HG03139 (cell line): ENCODE results near the gene AFMID.
"Not testable (repeated sequence)": the region's sequence is repeated elsewhere in the genome, so short reads cannot be mapped to it uniquely, and the experiment has no call there.

Experiments
- ATAC-seq: cut with Tn5 transposase; IDR thresholded peaks from one replicate; pipeline ENCODE4 v1.9.1; 2021; ENCODE audit not compliant: unreplicated experiment

Gene AFMID

DNA sequence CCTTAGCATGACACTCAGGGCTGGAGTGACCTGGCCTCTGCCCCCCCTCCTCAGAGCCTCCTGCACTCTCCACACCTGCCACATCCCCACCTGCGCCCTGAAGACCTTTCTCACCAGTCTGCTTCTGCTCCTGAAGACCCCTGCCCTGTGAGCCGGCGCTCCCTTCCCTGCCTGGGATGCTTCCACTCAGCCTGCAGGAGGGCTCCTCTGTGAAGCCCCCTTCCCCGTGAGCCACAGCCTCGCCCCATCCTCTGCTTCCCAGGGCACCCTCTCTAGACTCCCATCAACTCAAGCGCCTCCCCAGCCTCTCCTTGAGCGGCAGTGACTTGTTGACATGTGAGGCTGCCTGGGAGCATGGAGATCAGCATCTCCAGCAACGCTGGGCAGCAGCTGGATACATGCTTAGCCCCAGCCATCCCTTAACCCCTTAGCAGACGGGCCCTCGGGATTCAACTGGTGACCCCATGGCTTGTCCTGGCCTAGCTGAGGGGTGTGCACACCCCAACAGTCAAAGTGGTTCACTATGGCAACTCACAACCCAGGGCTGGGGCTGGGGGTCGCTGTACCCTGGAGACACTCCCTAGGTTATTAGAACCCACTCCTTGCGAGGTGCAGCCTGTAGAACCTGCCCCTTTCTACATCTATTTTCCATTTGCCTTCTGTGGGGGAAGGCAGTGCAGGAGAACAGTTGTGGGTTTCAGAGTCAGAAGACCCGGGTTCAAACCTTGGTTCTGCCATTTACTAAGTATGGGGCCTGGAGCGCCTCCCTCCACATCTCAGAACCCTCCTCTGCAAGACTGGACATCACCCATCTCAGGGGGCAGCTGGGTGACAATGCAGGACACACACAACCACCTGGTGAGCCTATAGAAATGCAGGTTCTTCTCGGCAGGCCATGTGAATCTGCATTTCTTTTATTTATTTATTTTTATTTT, 65.8 kb downstream of the AFMID start:
- ATAC-seq, result no peak

DNA sequence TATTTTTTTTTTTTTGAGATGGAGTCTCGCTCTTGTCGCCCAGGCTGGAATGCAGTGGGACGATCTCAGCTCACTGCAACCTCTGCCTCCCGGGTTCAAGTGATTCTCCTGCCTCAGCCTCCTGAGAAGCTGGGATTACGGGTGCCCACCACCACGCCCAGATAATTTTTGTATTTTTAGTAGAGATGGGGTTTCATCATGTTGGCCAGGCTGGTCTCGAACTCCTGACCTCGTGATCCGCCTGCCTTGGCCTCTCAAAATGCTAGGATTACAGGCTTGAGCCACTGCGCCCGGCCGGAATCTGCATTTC, 66.4 kb downstream of the AFMID start:
- not testable (repeated sequence) for ATAC-seq

DNA sequence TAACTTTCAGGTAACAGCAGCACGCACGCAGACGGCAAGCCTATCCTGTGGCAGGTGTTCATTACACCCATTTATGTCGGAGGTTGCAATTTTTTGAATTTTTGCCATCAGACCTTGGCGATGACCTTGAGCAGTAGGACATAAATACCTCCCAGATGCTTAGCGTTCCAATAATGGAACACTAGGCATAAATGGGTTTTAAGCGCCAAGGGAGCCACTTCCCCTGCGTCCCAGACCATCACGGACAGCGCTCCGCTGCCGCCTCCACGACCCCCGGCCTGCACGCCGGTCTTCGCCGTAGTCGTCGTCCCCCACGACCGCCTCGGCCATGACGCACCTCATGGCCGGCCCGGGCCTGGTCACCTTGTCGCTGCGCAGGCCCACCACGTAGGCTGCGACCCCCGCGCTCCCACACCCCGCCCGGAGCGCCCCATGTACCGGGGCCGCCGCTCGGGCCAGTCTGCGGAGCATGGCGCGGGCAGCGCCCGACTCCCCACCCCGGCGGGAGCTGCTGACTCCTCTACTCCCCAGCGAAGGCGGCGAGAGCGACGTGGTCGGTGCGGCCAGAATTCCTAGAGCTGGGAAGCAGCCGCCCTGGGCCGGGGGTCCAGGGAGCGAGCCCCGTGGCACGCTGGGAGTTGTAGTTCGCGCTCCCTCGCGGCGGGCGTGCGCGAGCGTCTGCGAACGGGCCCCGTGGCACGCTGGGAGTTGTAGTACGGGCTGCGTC, 66.9 kb downstream of the AFMID start:
- peak; percentile 36 for ATAC-seq

DNA sequence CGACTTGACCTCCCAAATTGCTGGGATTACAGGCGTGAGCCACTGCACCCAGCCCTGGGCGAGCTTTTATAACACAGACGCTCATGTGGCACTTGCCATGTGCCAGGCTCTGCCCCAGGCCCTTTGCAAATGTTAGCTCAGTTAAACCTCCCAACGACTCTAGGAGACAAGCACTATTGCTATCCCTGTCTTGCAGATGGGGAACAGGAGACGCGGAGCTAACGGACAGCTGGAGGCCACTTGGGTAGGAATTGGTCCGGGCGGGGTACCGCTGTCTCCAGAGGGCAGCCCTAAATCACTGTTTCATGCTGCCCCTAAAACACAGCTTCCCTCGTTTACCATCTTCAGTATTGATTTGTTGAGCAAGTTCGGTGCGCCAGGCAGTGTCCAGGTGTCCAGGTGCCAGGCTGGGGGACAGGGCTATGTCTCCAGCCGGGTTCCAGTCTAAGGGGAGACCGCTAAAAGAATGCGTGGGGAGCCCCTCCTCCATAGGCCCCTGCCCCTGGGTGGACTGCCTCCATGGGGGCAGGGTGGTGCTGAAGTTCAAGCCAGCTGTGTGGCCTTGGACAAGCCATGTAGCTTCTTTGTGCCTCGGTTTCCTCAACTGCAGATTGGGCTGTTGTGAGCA, 68.0 kb downstream of the AFMID start:
- no peak for ATAC-seq

DNA sequence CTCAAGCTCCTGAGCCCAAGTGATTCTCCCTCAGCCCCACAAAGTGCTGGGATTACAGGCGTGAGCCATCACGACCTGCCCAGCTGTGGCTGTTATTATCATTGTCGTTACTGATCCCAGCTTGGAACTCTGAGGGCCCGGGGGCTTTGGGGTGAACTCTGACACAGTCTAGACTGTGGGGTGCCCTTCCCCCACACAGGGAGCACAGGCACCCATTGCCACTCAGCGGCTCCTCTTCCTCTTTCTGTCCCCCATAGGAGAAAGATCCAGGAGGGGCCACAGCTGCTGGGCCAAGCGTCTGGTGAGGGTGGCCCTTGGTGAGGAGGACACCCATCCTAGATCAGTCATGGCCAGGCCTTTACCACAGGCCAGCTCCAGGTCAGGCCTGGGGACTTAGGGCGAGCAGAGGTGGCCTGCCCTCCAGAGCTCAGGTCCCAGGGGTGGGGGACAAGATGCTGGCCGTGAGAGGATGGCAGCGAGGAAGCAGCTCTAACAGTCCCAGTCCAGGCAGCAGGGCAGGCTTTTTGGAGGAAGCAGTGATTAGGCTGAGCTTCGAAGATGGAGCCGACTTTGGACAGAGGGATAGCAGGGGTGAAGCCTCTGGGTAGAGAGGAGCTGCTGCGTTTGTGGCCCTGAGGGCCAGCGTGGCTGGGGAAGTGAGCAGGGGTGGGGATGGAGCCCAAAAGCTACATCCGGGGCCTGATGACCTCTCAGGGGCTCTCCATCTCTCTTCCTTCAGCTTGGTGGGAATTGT, 69.0 kb downstream of the AFMID start:
- no peak for ATAC-seq

DNA sequence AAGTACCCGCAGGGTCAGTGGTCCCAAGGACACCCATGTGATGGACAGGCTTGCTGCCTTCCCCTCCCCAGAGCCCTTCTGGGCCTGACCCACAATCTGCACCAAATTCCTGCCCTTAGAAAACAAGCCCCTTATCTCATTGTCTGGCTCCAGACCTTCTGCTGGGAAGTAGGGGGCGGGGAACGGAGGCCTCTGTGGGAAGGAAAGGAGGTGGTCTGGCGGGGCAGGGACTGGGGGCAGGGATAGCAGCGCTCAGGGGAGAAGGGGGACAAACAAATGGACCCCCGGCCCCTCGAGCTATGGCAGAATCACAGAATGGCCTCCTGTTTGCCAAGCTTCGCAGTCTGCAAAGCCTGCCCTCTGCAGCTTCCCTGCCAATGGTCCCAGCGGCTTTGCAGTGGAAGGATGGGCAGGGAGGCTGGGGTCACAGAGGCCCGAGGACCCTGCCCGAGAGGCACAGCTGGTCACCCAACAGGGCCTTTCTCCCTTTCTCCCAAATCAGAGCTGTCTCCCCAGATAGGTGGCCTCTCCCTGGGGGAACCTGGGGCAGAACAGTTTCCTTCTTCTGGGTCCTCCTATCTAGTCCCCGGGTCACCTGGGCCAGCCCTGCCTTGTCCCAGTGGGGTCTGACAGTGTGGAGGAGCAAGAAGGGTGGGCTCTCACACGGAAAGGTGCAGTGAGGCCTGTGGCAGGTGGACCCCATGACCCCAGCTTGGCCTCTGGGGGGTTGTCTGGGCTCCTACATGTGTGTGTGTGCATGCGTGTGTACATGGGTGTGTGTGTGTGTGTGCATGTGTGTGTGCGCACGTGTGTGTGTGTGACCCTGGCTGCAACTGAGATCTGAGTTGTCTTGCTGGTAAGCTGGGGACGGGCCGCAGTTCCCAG, 69.8 kb downstream of the AFMID start:
- ATAC-seq, result no peak
